H9 (cell line): ENCODE data around the gene MRPS31. TPM values are rescaled to one million over a fixed set of nuclear protein-coding genes. Genes with fewer than 3 reads are reported as not detected.

Experiments
- DNase-seq: peaks from one replicate; pipeline ENCODE4 v3.0.0-alpha.2; 2017
- H2AFZ ChIP-seq: one replicate; pipeline ENCODE4 v1.6.1; 2013; ENCODE audit warnings: mild to moderate bottlenecking, low read length, control low read depth, moderate library complexity
- H2AK5ac ChIP-seq: 2 replicates; pipeline ENCODE4 v1.6.1; 2013; ENCODE audit warnings: low read length, control low read depth, mixed read lengths; ENCODE audit not compliant: insufficient read length
- H2BK120ac ChIP-seq: one replicate; pipeline ENCODE4 v1.6.1; 2013; ENCODE audit warnings: low read depth, mild to moderate bottlenecking, low read length, control low read depth, inconsistent platforms; ENCODE audit not compliant: poor library complexity, severe bottlenecking
- H2BK12ac ChIP-seq: 2 replicates; pipeline ENCODE4 v1.6.1; 2013; ENCODE audit warnings: low read length, control low read depth, mixed read lengths, low read depth; ENCODE audit not compliant: insufficient read length
- H2BK15ac ChIP-seq: 2 replicates; pipeline ENCODE4 v1.6.1; 2013; ENCODE audit warnings: low read depth, low read length, control low read depth
- H2BK20ac ChIP-seq: one replicate; pipeline ENCODE4 v1.6.1; 2013; ENCODE audit warnings: low read depth, mild to moderate bottlenecking, low read length, control low read depth, inconsistent platforms; ENCODE audit not compliant: poor library complexity, severe bottlenecking
- H2BK5ac ChIP-seq: 2 replicates; pipeline ENCODE4 v1.6.1; 2013; ENCODE audit warnings: low read length, control low read depth, mixed read lengths; ENCODE audit not compliant: insufficient read length
- H3K14ac ChIP-seq: 2 replicates; pipeline ENCODE4 v1.6.1; 2013; ENCODE audit warnings: low read length, control low read depth; ENCODE audit not compliant: insufficient read depth
- H3K18ac ChIP-seq: 2 replicates; pipeline ENCODE4 v1.6.1; 2013; ENCODE audit warnings: low read depth, mild to moderate bottlenecking, mixed read lengths, low read length, control low read depth; ENCODE audit not compliant: insufficient read length
- H3K23ac ChIP-seq: 2 replicates; pipeline ENCODE4 v1.6.1; 2013; ENCODE audit warnings: low read length, control low read depth, mixed read lengths, low read depth; ENCODE audit not compliant: insufficient read length
- H3K23me2 ChIP-seq: 2 replicates; pipeline ENCODE4 v1.6.1; 2013; ENCODE audit warnings: low read depth, mild to moderate bottlenecking, mixed read lengths, low read length, control low read depth; ENCODE audit not compliant: insufficient read length, poor library complexity, severe bottlenecking
- H3K27ac ChIP-seq: 2 replicates; pipeline ENCODE4 v1.5.1; 2013; ENCODE audit warnings: low read length, control low read depth, mixed read lengths, low read depth; ENCODE audit not compliant: insufficient read length
- H3K27me3 ChIP-seq: 2 replicates; pipeline ENCODE4 v1.6.1; 2013; ENCODE audit warnings: low read length, control low read depth, inconsistent platforms; ENCODE audit not compliant: insufficient read depth
- H3K4ac ChIP-seq: 2 replicates; pipeline ENCODE4 v1.6.1; 2013; ENCODE audit warnings: low read depth, mild to moderate bottlenecking, control low read depth, inconsistent platforms, low read length, moderate library complexity
- H3K4me1 ChIP-seq: 2 replicates; pipeline ENCODE4 v1.6.1; 2013; ENCODE audit warnings: low read length, control low read depth, inconsistent platforms; ENCODE audit not compliant: insufficient read depth
- H3K4me2 ChIP-seq: 2 replicates; pipeline ENCODE4 v1.6.1; 2013; ENCODE audit warnings: low read length, control low read depth, mixed read lengths; ENCODE audit not compliant: insufficient read length, insufficient read depth
- H3K56ac ChIP-seq: 2 replicates; pipeline ENCODE4 v1.6.1; 2013; ENCODE audit warnings: low read depth, mild to moderate bottlenecking, mixed read lengths, low read length, control low read depth; ENCODE audit not compliant: insufficient read length
- H3K79me1 ChIP-seq: 2 replicates; pipeline ENCODE4 v1.6.1; 2013; ENCODE audit warnings: low read depth, mild to moderate bottlenecking, moderate library complexity, low read length, control low read depth, inconsistent platforms; ENCODE audit not compliant: insufficient read depth, poor library complexity, severe bottlenecking
- H3K79me2 ChIP-seq: 2 replicates; pipeline ENCODE4 v1.6.1; 2013; ENCODE audit warnings: low read length, control low read depth, inconsistent platforms; ENCODE audit not compliant: insufficient read depth
- H3K9ac ChIP-seq: 2 replicates; pipeline ENCODE4 v1.6.1; 2013; ENCODE audit warnings: low read length, control low read depth, mixed read lengths; ENCODE audit not compliant: insufficient read length; ENCODE audit errors: extremely low read depth
- H3K9me3 ChIP-seq: one replicate; pipeline ENCODE4 v1.6.1; 2013; ENCODE audit warnings: low read depth, low read length, inconsistent platforms; ENCODE audit not compliant: control insufficient read depth
- H3T11ph ChIP-seq: one replicate; pipeline ENCODE4 v1.6.1; 2013; ENCODE audit warnings: mild to moderate bottlenecking, low read length, control low read depth, inconsistent platforms
- H4K20me1 ChIP-seq: one replicate; pipeline ENCODE4 v1.6.1; 2013; ENCODE audit not compliant: control insufficient read depth, insufficient read length, insufficient read depth
- H4K5ac ChIP-seq: 2 replicates; pipeline ENCODE4 v1.6.1; 2013; ENCODE audit warnings: low read depth, mild to moderate bottlenecking, mixed read lengths, low read length, control low read depth; ENCODE audit not compliant: insufficient read length
- H4K8ac ChIP-seq: replicated peaks from 2 replicates; pipeline ENCODE4 v1.6.1; 2013; ENCODE audit warnings: low read length, control low read depth, mixed read lengths, low read depth; ENCODE audit not compliant: insufficient read length
- H4K91ac ChIP-seq: 2 replicates; pipeline ENCODE4 v1.6.1; 2013; ENCODE audit warnings: low read depth, mild to moderate bottlenecking, moderate library complexity, mixed read lengths, low read length, control low read depth; ENCODE audit not compliant: insufficient read length
- H3K27ac Mint-ChIP-seq, 3 experiments: 2 replicates in 2 of 3; 3 replicates in 1 of 3; pipeline ENCODE4 v1.8.0; 2020 to 2021; ENCODE audit warnings: mixed read lengths in 3 of 3, mild to moderate bottlenecking in 1 of 3, moderate library complexity in 1 of 3
- H3K27me3 Mint-ChIP-seq: 2 replicates; pipeline ENCODE4 v1.8.0; 2021; ENCODE audit warnings: low read depth, mild to moderate bottlenecking, moderate library complexity, mixed read lengths
- H3K36me3 Mint-ChIP-seq, 3 experiments: 2 replicates in 2 of 3; 3 replicates in 1 of 3; pipeline ENCODE4 v1.8.0; 2020 to 2021; ENCODE audit warnings: low read depth in 3 of 3, mixed read lengths in 3 of 3; ENCODE audit not compliant: insufficient read depth in 1 of 3
- H3K4me1 Mint-ChIP-seq, 2 experiments: 2 replicates each; pipeline ENCODE4 v1.8.0; 2020; ENCODE audit warnings: mixed read lengths in 2 of 2
- H3K4me3 Mint-ChIP-seq, 2 experiments: 2 replicates in 1 of 2; 3 replicates in 1 of 2; pipeline ENCODE4 v1.8.0; 2020 to 2021; ENCODE audit warnings: mild to moderate bottlenecking in 2 of 2, mixed read lengths in 2 of 2, moderate library complexity in 1 of 2
- H3K9me3 Mint-ChIP-seq, 2 experiments: 2 replicates in 1 of 2; 3 replicates in 1 of 2; pipeline ENCODE4 v1.8.0; 2020; ENCODE audit warnings: mild to moderate bottlenecking in 2 of 2, mixed read lengths in 2 of 2, moderate library complexity in 1 of 2
- CTCF ChIP-seq: fragments of 200-600 bp; sonication (generic); conservative IDR thresholded peaks from 3 replicates; pipeline ENCODE4 v1.8.0; 2021; ENCODE audit warnings: antibody characterized with exemption, mild to moderate bottlenecking
- WGBS: extraction: QIAGEN DNeasy Blood & Tissue Kit; methylation state at CpG from one replicate; pipeline ENCODE4 v1.1.7; 2013; ENCODE audit warnings: missing lambda C conversion rate, low lambda C conversion rate, mixed read lengths; ENCODE audit not compliant: insufficient read length; ENCODE audit errors: extremely low coverage; 5-methylcytosine and 5-hydroxymethylcytosine counted together
- total RNA-seq: library from RNA; stranded (reverse); gene quantifications from 2 replicates; pipeline ENCODE4 v1.2.1, GENCODE V29; 2021

MRPS31 gene
- total RNA-seq, 1 experiment from 2014 or later = 27.3 TPM

GRCh38 chr13:40801255-40802217 is 30.5 kb upstream of the MRPS31 start:
- Histone ChIP-seq H4K5ac (no peak overlapping the region), H4K8ac (no peak overlapping the region), H3K79me2 (no peaks in the 10 kb centered on the region), H3K4me1 (no peaks in the 10 kb centered on the region), H3K4me2 (no peak overlapping the region), H3K56ac (no peak overlapping the region), H3K23me2 (no peaks in the 10 kb centered on the region), H3K4ac (no peak overlapping the region), H3K79me1 (no peaks in the 10 kb centered on the region), H3K9me3 (no peaks in the 10 kb centered on the region), H2BK5ac (no peak overlapping the region), H2BK12ac (no peak overlapping the region), H3K27me3 (no peaks in the 10 kb centered on the region; the same call in 1 of the 2 replicates), H3K9ac (no peak overlapping the region), H3T11ph (no peak overlapping the region), H2AFZ (no peak overlapping the region), H3K23ac (no peak overlapping the region), H2AK5ac (no peak overlapping the region), H2BK15ac (no peak overlapping the region), H3K27ac (no peak overlapping the region), H2BK20ac (no peak overlapping the region), H4K91ac (no peak overlapping the region), H3K14ac (no peak overlapping the region), H3K18ac (no peak overlapping the region), H4K20me1 (no peaks in the 10 kb centered on the region), H2BK120ac (no peak overlapping the region)
- no peak overlapping the region for H3K4me3 Mint-ChIP-seq
- H3K27me3 Mint-ChIP-seq = no peaks in the 10 kb centered on the region
- no CpG with 5 or more reads among the region's 6 CpGs for WGBS
- H3K36me3 Mint-ChIP-seq = peaks cover 5 to 50% (median 47%) of the 10 kb centered on the region in 3 experiments; a peak in 6 of 7 replicates
- H3K4me1 Mint-ChIP-seq = no peaks in the 10 kb centered on the region
- no peak overlapping the region for H3K27ac Mint-ChIP-seq
- no peak for TF ChIP-seq CTCF
- DNase-seq = no peak
- H3K9me3 Mint-ChIP-seq = no peaks in the 10 kb centered on the region
